Camera-type eye (tissue), 1 donor: ENCODE data around the gene TAGLN. TPM values are rescaled to one million over a fixed set of nuclear protein-coding genes. Genes with fewer than 3 reads are reported as not detected.

Experiments used
- total RNA-seq: library from RNA; depleted of rRNA; stranded (reverse); fragments of >200 nt; gene quantifications from one replicate; pipeline ENCODE4 v1.2.3, GENCODE V29; 2014

TAGLN gene
- 247 TPM for total RNA-seq

GRCh38 chr11:117199053-117199915 lies at the start of gene TAGLN:
Gene TAGLN (plus strand): TSS chr11:117199370. CDS start chr11:117203014, 3,644 bp downstream.

GRCh38 chr11:117178210-117179034 lies 20.7 kb upstream of the TAGLN start, which contains the start of gene SIDT2:
Gene SIDT2 (plus strand): TSS chr11:117178743. CDS start chr11:117179264, 521 bp downstream.

GRCh38 chr11:117231842-117232091 lies 32.6 kb downstream of the TAGLN start, which contains the start of gene PCSK7:
Gene PCSK7 (minus strand): TSS chr11:117232073. CDS start chr11:117229844, 2,229 bp downstream.

GRCh38 chr11:117232092-117232878 lies 33.1 kb downstream of the TAGLN start, which contains the start of gene RNF214:
Gene RNF214 (plus strand): TSS chr11:117232671. CDS start chr11:117234273, 1,602 bp downstream.

Other genes with a start within 250 kb of the TAGLN start
- gene SIK3, start 100.9 kb upstream of the TAGLN start, total RNA-seq = 107 TPM
- gene PAFAH1B2, start 55.1 kb upstream of the TAGLN start, total RNA-seq = 111 TPM
- gene SIDT2, start 20.6 kb upstream of the TAGLN start, total RNA-seq = 24.1 TPM
- 52.1 TPM for gene PCSK7, start 32.7 kb downstream of the TAGLN start, total RNA-seq
- 32.9 TPM for gene RNF214, start 33.3 kb downstream of the TAGLN start, total RNA-seq
- gene BACE1-AS, start 92.0 kb downstream of the TAGLN start, total RNA-seq = 9.7 TPM
- 37.7 TPM for gene BACE1, start 116.9 kb downstream of the TAGLN start, total RNA-seq
- gene CEP164, start 128.5 kb downstream of the TAGLN start, total RNA-seq = 53.5 TPM